PFSK-1 (cell line): ENCODE results near the gene SH3TC1.

Experiments used
- POLR2AphosphoS5 ChIP-seq: IDR thresholded peaks from 2 replicates; pipeline ENCODE4 v1.6.1; 2012; ENCODE audit warnings: low read depth, mild to moderate bottlenecking, control low read depth, low read length, moderate library complexity
- REST ChIP-seq, 2 experiments: IDR thresholded peaks; 2 replicates each; pipeline versions ENCODE4 v1.6.1 to v1.8.0; 2011 to 2012; ENCODE audit warnings: low read depth in 2 of 2, low read length in 2 of 2, control low read depth in 1 of 2, inconsistent platforms in 1 of 2, mild to moderate bottlenecking in 1 of 2, moderate library complexity in 1 of 2; ENCODE audit not compliant: insufficient read depth in 1 of 2

DNA sequence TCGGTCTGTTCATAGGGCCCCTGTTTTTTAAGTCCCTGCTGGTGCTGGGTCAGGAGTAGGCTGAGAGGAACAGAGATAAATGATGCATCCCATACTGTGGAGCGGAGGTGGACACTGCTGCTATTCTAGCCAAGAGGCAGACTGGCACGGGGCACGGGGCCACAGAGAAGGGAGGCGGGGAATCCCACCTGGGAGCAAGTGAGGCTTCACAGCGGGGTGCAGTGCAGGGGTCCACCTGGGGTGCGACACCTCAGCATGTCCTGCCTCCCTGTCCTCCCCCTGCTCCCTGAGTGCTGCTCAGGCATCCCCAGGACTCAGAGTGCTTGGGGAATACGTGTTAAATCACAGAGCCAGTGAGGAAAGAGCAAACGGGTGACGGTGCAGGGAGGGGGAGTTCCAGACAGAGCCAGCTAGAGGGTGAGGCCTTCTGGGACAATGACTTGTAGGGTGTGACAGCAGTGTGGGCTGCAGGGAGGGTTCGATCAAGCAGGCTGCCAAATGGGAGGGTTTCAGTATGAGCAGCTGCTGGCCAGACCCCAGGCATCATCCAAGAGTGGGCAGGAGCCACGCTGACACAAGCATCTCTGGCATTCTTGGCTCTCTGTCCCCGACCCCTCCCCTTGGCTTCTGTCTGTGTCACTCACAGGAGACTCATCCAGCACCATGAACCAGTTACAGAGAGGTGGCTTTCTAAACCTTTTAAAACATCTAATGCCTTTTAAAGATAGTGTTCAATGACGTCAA lies 56.8 kb downstream of the SH3TC1 start:
- no peak for TF ChIP-seq POLR2AphosphoS5
- no peak for TF ChIP-seq REST (IDR thresholded peaks at IDR 0.05; ENCODE audit: insufficient read depth in 1 of 2, low read depth in 2 of 2, low read length in 2 of 2)
